ENCODE data around the gene SLC17A4.

SLC17A4 gene

DNA sequence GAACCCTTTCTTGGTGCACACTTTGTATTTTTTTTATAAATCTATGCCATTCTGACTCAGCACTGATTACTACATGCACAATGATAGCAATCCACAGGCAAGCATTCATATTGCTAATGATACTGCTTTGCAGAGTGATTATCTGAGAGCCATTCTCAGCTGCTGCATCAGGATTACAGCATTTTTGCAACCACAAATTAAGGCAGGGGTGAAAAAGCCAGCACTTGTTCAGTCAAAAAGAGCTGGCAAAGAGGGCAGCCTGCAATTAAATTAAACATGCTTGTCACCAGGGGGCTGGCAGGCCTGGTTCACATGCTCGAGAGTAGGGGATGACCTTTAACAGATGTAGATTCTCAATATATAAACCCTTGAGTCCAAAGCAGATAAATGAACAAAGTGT is 40.7 kb upstream of the SLC17A4 start:
- H3K36me3 ChIP-seq (ENCODE audit: low read depth): no peaks in the 10 kb centered on the region
- H3K4me1 ChIP-seq (ENCODE audit: insufficient read depth, poor library complexity, severe bottlenecking): no peaks in the 10 kb centered on the region
- no peak overlapping the region for H3K4me3 ChIP-seq (ENCODE audit: severe bottlenecking)
- ATAC-seq (ENCODE audit: low read depth) (no peak), DNase-seq (ENCODE audit: low spot score) (no peak)
- H3K27me3 ChIP-seq (ENCODE audit: insufficient read depth, poor library complexity, severe bottlenecking): no peaks in the 10 kb centered on the region
- no peaks in the 10 kb centered on the region for H3K9me3 ChIP-seq (ENCODE audit: severe bottlenecking)
- TF ChIP-seq, protein P1, sequence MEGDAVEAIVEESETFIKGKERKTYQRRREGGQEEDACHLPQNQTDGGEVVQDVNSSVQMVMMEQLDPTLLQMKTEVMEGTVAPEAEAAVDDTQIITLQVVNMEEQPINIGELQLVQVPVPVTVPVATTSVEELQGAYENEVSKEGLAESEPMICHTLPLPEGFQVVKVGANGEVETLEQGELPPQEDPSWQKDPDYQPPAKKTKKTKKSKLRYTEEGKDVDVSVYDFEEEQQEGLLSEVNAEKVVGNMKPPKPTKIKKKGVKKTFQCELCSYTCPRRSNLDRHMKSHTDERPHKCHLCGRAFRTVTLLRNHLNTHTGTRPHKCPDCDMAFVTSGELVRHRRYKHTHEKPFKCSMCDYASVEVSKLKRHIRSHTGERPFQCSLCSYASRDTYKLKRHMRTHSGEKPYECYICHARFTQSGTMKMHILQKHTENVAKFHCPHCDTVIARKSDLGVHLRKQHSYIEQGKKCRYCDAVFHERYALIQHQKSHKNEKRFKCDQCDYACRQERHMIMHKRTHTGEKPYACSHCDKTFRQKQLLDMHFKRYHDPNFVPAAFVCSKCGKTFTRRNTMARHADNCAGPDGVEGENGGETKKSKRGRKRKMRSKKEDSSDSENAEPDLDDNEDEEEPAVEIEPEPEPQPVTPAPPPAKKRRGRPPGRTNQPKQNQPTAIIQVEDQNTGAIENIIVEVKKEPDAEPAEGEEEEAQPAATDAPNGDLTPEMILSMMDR (IDR thresholded peaks at IDR 0.05; ENCODE audit: poor library complexity, severe bottlenecking): no peak
- no peak overlapping the region for H3K27ac ChIP-seq (ENCODE audit: poor library complexity, severe bottlenecking)

DNA sequence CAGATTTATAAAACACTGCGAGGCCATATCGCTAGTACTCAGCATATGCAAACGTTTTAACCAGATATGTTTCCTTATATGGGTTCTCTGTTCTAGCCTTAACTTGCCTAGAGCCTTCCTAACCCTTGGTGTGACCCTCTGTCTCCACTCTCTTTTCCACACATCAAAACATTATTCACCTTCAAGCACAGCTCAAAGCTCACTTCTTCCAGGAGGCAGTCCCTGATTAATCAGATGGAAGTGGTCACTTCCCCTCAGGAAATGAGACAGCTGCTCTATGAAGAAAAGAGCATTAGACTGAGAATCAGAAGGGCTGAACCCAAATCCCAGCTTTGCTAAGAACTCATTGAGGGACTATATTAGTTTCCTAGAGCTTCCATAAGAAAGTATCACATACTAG is 39.8 kb upstream of the SLC17A4 start:
- ATAC-seq (ENCODE audit: low read depth): no peak
- no peaks in the 10 kb centered on the region for H3K27me3 ChIP-seq (ENCODE audit: insufficient read depth, poor library complexity, severe bottlenecking)
- no peaks in the 10 kb centered on the region for H3K36me3 ChIP-seq (ENCODE audit: low read depth)
- no peak overlapping the region for H3K4me3 ChIP-seq (ENCODE audit: severe bottlenecking)
- DNase-seq (ENCODE audit: low spot score): no peak
- TF ChIP-seq, protein P1 (IDR thresholded peaks at IDR 0.05; ENCODE audit: poor library complexity, severe bottlenecking): no peak
- no peaks in the 10 kb centered on the region for H3K9me3 ChIP-seq (ENCODE audit: severe bottlenecking)
- H3K27ac ChIP-seq (ENCODE audit: poor library complexity, severe bottlenecking): no peak overlapping the region
- no peaks in the 10 kb centered on the region for H3K4me1 ChIP-seq (ENCODE audit: insufficient read depth, poor library complexity, severe bottlenecking)

DNA sequence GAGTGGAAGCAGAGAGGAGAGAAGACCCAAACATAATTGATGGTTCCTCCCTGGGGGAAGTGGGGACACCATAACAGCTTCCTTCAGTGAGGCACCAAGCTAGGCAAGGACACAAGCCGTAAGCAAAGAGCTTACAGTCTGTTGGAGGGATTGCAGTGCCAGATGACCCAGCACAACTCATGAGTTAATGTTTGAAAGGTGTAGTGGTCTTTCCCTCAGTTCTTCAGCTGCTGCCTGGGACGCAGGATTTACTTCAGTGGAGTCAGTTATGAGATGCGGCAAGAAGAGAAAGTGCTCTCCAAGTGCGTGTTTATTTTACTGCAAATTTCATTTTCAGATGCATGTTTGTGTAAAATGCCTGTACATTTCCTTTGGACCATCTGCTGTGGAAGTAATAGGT is 38.7 kb upstream of the SLC17A4 start:
- no peak overlapping the region for H3K27ac ChIP-seq (ENCODE audit: poor library complexity, severe bottlenecking)
- ATAC-seq (ENCODE audit: low read depth) (no peak), DNase-seq (ENCODE audit: low spot score) (no peak)
- H3K4me1 ChIP-seq (ENCODE audit: insufficient read depth, poor library complexity, severe bottlenecking): no peaks in the 10 kb centered on the region
- no peaks in the 10 kb centered on the region for H3K36me3 ChIP-seq (ENCODE audit: low read depth)
- H3K27me3 ChIP-seq (ENCODE audit: insufficient read depth, poor library complexity, severe bottlenecking): no peaks in the 10 kb centered on the region
- H3K9me3 ChIP-seq (ENCODE audit: severe bottlenecking): no peaks in the 10 kb centered on the region
- H3K4me3 ChIP-seq (ENCODE audit: severe bottlenecking): no peak overlapping the region
- TF ChIP-seq, protein P1 (IDR thresholded peaks at IDR 0.05; ENCODE audit: poor library complexity, severe bottlenecking): no peak

DNA sequence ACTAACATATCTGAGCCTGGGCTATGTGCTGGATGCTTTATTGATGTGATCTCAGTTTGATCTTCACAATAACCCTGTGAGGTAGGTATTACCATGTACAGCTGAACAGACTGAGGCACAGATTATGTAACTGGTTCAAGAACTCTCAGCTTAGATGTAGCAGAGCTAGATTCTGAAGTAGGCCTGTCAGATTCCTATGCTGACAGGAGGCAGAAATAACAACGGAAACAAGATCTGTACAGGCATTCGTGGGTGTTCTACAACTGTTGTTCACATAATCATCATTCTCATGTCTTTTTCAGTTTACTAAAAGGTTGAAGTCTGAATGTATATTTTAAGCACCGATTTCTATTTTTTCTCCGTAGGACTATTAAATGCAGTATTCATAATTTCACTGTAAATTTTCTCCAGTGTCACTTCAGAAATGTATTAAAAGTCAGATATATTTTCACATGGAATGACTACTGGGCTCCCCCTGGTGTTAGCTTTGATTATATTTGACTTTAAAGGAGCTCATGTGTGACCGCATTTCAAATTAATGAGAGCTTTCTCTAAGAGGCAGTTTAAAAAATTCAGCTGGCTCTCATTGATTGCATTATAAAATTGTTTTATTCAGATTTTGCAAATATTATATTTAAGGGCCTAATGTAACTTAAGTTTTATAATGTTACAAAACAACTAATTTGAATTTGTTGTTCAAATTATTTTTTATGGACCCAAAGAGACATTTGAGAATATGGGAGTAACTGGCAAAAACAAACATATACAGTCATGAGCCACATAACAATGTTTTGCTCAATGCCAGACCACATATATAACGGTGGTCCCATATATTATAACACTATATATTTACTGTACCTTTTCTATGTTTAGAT is 36.4 kb upstream of the SLC17A4 start:
- Histone ChIP-seq H3K27ac (ENCODE audit: poor library complexity, severe bottlenecking) (no peak overlapping the region), H3K4me3 (ENCODE audit: severe bottlenecking) (no peak overlapping the region), H3K27me3 (ENCODE audit: insufficient read depth, poor library complexity, severe bottlenecking) (no peaks in the 10 kb centered on the region), H3K9me3 (ENCODE audit: severe bottlenecking) (no peaks in the 10 kb centered on the region), H3K36me3 (ENCODE audit: low read depth) (no peaks in the 10 kb centered on the region), H3K4me1 (ENCODE audit: insufficient read depth, poor library complexity, severe bottlenecking) (no peaks in the 10 kb centered on the region)
- DNase-seq (ENCODE audit: low spot score) (no peak), ATAC-seq (ENCODE audit: low read depth) (no peak)
- TF ChIP-seq, protein P1 (IDR thresholded peaks at IDR 0.05; ENCODE audit: poor library complexity, severe bottlenecking): peak; percentile 80

Measured in RWPE2 (cell line).